ENCODE data around the gene CYP4F22.
A peak's percentile ranks its signal among the peaks of the same experiment; 100 is the strongest.
"Not testable (repeated sequence)": the region's sequence is repeated elsewhere in the genome, so short reads cannot be mapped to it uniquely, and the experiment has no call there.

CYP4F22 gene

GRCh38 chr19:15508035-15508710, at the start of gene CYP4F22:
TSS of gene CYP4F22 (plus strand) at chr19:15508525. CDS start at chr19:15525337, 16,812 bp downstream.
- H3K4me3 ChIP-seq (ENCODE audit: low read depth, low read length): peak within 1 kb of the TSS; percentile 48

DNA sequence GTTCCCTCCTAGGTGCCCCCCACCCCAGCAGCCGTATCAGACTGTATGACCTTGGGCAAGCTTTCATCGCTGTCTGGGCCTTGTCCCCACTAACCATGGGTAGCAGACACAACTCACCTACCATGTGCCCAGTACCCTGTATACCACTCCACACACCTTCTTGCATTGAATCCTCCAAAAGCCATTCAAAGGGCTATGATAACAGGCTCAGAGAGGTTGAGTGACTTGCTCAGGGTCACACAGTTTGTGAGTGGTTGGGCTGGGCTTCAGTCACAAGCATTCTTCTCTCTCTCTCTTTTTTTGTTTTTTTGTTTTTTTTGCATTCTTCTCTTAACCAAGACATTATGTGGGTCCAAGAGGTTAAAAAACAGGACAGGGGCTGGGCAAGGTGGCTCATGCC, 46.6 kb upstream of the CYP4F22 start:
- H3K4me3 ChIP-seq (ENCODE audit: low read depth, low read length): no peak overlapping the region

GRCh38 chr19:15463861-15464371, 44.4 kb upstream of the CYP4F22 start:
- no peak overlapping the region for H3K4me3 ChIP-seq (ENCODE audit: low read depth, low read length)

GRCh38 chr19:15464394-15465385, 43.6 kb upstream of the CYP4F22 start, which contains the start of gene RASAL3:
TSS of gene RASAL3 (minus strand) at chr19:15464544. CDS start at chr19:15464358, 186 bp downstream.
- no peak within 1 kb of the TSS for H3K4me3 ChIP-seq (ENCODE audit: low read depth, low read length)

DNA sequence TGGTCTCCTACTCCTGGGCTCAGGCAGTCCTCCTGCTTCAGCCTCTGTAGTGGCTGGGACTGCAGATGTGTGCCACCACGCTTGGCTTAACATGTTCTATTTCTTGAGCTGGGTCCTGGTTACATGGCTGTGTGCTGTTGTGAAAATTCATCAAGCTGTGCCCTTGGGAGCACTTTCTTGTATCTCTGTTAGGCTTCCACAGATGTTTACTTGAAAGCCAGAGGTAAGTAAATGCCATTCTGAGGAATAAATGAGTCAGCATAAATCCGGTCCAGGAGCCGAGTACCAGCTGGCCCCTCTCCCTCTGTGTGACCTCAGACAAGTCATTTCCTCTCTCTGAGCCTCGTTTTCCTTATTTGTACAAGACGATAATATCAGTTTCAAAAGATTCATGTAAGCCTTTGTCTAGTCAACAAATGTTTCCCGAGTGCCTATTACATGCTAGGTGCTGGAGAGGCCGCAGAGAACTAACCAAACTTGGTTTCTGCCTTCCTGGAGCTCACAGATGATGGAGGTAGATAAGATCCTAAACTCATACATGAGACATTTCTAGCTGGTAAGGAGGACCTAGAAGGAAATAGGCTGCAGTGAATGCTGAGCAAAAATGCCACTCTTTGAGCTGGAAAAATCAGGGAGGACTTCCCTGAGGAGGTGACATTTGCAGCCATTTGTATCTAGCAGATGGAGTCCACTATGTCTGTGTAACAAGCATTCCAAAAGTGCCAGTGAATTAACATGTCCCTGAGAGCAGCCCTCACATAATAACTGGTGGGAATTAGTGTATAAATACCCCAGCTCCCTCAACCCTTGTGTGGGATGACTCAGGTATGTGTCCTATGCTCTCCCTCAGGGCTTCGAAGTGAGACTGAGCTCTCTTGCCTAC, 41.2 kb upstream of the CYP4F22 start:
- no peak overlapping the region for H3K4me3 ChIP-seq (ENCODE audit: low read depth, low read length)

DNA sequence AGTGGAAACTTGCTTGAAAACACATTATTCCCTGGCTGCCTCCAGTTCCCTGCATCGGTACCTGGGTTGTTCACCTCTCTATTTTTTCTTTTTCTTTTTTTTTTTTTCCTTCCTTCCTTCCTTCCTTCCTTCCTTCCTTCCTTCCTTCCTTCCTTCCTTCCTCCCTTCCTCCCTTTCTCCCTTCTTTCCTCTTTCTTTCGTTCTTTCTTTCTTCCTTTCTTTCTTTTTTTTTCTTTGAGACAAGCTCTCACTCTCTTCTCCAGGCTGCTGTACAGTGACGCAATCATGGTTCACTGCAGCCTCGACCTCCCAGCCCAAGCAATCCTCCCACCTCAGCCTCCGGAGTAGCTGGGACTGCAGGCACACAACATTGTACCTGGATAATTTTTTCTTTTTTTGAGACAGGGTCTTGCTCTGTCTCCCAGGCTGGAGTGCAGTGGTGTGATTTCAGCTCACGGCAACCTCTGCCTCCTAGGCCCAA, 40.6 kb upstream of the CYP4F22 start:
- H3K4me3 ChIP-seq (ENCODE audit: low read depth, low read length): no peak overlapping the region

DNA sequence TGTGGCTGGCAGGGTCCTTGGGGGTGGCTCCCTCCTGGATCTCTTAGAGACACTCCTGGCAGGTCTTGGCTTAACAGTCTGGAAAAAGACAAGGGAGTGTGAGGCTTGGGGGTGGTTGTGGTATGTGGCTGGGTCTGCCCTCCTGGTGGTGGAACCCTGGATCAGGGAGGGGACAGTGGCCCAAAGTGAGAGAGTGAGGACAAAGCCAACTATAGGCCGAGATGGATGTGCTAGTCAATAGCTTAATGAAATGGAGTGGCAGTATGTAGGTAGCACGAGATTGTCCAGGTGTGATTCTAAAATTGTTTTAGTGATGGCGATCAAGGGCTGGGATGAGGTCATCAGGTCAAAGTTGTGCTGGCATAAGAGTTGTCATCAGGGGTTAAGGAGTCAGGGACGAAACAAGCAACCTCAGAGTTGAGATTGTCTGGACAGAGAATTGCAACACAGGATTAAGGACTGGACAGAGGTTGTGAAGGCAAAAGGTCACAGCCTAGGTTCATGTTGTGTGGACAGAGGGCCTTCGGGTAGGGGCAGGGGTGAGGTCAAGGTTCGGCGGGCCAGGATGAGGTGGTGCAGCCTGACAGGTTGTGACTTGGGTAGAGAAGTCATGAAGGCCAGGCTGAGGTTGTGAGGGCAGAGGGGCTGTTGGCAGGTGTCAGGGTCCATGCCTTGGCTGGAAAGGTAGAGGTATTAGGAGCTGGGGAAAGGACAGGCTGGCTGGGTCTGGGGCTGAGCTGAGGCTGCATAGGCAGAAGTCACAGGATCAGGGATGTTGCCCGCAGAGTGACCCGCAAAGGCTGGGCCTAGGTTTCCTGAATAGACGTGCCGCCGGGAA, 39.4 kb upstream of the CYP4F22 start:
- H3K4me3 ChIP-seq (ENCODE audit: low read depth, low read length): no peak overlapping the region

- H3K4me3 ChIP-seq (ENCODE audit: low read depth, low read length): peak overlapping the region; percentile 50
These were observed 38.6 kb upstream of the CYP4F22 start for GRCh38 chr19:15469513-15470297.

- no peak overlapping the region for H3K4me3 ChIP-seq (ENCODE audit: low read depth, low read length)
These were observed 36.7 kb upstream of the CYP4F22 start for GRCh38 chr19:15471639-15472101.

DNA sequence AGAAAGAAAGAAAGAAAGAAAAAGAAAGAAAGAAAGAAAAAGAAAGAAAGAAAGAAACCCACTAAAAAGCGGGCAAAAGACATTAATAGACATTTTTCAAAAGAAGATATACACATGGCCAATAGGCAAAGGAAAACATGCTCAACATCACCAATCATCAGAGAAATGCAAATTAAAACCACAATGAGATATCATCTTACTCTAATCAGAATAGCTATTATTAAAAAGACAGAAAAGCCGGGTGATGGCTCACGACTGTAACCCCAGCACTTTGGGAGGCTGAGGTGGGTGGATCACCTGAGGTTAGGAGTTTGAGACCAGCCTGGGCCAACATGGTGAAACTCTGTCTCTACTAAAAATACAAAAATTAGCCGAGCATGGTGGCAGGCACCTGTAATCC, 34.5 kb upstream of the CYP4F22 start:
- not testable (repeated sequence) for H3K4me3 ChIP-seq (ENCODE audit: low read depth, low read length)

GRCh38 chr19:15475169-15475568, 33.2 kb upstream of the CYP4F22 start:
- H3K4me3 ChIP-seq (ENCODE audit: low read depth, low read length): no peak overlapping the region

- no peak overlapping the region for H3K4me3 ChIP-seq (ENCODE audit: low read depth, low read length)
These were observed 32.7 kb upstream of the CYP4F22 start for GRCh38 chr19:15475611-15476010.

GRCh38 chr19:15476325-15476724, 32.0 kb upstream of the CYP4F22 start:
- no peak overlapping the region for H3K4me3 ChIP-seq (ENCODE audit: low read depth, low read length)

DNA sequence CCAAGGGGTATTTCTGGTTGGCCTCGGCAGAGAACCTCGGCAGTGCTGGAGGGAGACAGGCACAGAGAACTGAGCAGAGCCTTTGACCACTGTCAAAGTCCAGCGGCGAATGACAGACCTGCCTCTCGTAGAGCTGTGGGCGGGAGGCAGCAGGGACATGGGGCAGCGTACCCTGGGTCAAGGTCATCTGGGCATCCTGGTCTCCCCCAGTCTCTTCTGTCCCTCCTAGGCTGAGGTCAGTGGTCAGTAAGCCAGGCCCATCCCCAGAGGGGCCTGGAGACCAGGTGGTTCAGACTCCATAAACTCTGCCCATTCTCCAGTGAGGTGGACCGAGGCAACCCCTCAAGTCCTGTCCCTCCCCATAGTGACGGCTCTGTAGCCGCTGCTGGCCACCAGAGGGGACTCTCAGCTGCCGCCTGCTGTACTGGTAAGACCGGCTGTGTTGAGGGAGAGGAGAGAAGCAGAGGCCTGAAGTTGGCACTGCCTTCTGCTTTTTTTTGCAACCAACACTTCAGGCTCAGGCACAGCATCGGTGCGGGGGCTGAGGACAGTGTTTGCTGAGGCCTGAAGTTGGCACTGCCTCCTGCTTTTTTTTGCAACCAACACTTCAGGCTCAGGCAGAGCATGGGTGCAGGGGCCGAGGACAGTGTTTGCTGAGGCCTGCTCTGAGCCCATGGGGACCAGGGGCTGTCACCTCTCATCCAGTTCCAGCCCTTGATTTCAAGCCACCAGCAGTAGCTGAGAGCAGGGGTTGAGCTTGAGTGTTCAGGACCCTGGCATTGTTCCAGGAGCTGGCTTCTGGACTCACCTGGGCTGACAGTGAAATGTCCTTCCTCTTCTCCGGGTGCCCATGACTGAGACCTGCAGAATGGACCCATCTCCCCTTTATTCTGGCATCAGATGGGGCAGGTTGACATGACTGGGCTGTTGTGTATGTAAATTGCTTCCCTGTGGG, 28.7 kb upstream of the CYP4F22 start, which contains the start of gene PGLYRP2:
PGLYRP2 (minus strand) TSS at position 111 of the 955 bp plus-strand sequence. CDS start 130 bp downstream, outside the sequence.
- no peak within 1 kb of the TSS for H3K4me3 ChIP-seq (ENCODE audit: low read depth, low read length)

DNA sequence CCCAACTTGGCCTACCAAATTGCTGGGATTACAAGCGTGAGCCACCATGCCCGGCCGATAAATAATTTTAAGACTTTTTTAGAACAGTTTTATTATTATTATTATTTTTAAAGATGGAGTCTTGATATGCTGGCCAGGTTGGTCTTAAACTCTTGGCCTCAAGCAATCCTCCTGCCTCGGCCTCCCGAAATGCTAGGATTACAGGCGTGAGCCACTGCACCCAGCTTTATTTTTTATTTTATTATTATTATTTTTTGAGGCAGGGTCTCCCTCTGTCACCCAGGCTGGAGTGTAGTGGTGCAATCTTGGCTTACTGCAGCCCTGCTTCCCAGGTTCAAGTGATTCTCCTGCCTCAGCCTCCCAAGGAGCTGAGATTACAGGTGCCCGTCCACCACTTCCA, 27.3 kb upstream of the CYP4F22 start:
- H3K4me3 ChIP-seq (ENCODE audit: low read depth, low read length): not testable (repeated sequence)

DNA sequence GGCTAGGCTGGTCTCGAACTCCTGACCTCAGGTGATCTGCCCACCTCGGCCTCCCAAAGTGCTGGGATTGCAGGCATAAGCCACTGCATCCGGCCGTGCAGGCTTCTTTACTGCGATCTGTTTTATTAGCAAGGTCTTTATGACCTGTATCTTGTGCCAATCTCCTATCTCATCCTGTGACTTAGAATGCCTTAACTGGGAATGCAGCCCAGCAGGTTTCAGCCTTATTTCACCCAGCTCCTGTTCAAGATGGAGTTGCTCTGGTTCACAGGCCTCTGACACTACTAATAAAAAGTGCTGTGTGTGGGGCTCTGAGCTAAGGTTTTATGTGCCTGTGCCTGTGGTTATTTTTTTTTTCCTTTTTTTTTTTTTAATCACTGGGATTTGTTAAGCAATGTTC, 22.6 kb upstream of the CYP4F22 start:
- not testable (repeated sequence) for H3K4me3 ChIP-seq (ENCODE audit: low read depth, low read length)

GRCh38 chr19:15487038-15487437, 21.3 kb upstream of the CYP4F22 start:
- H3K4me3 ChIP-seq (ENCODE audit: low read depth, low read length): no peak overlapping the region
